Breast epithelium (tissue), 3 donors: ENCODE measurements around the gene UBASH3B.

Source experiments
- CTCF ChIP-seq, 3 donors: fragments of 450-650 bp; IDR thresholded peaks; one replicate each; pipeline ENCODE4 v1.5.1; 2016 to 2017; ENCODE audit warnings: antibody characterized with exemption in 3 of 3, mild to moderate bottlenecking in 3 of 3, moderate library complexity in 3 of 3
- POLR2A ChIP-seq: fragments of 450-650 bp; IDR thresholded peaks from one replicate; pipeline ENCODE4 v1.6.1; 2016; ENCODE audit warnings: antibody characterized with exemption, mild to moderate bottlenecking, moderate library complexity
- POLR2AphosphoS5 ChIP-seq, 3 donors: sonication (generic); formaldehyde crosslinking; IDR thresholded peaks; one replicate each; pipeline ENCODE4 v1.6.1; 2017; ENCODE audit warnings: antibody characterized with exemption in 3 of 3

GRCh38 chr11:122717264-122717867, 61.8 kb downstream of the UBASH3B start:
- no peak for TF ChIP-seq CTCF (IDR thresholded peaks at IDR 0.05)
- TF ChIP-seq POLR2A = no peak
- no peak for TF ChIP-seq POLR2AphosphoS5 (IDR thresholded peaks at IDR 0.05)
